HG02642 (cell line): ENCODE results near the gene TBC1D10B.

ENCODE experiments used
- ATAC-seq: cut with Tn5 transposase; IDR thresholded peaks from one replicate; pipeline ENCODE4 v1.9.1; 2021; ENCODE audit warnings: mild to moderate bottlenecking; ENCODE audit not compliant: unreplicated experiment, poor library complexity

Gene TBC1D10B

GRCh38 chr16:30370456-30371247 lies at the start of gene TBC1D10B:
TBC1D10B (minus strand) TSS chr16:30370494; CDS start chr16:30370183, 311 bp downstream.
- peak; percentile 81 for ATAC-seq

GRCh38 chr16:30418350-30419181 lies 48.3 kb upstream of the TBC1D10B start:
- ATAC-seq = no peak

GRCh38 chr16:30417529-30418349 lies 47.4 kb upstream of the TBC1D10B start:
- ATAC-seq = peak; percentile 84

- ATAC-seq = no peak
Observed at GRCh38 chr16:30416624-30417528, 46.6 kb upstream of the TBC1D10B start.

GRCh38 chr16:30416047-30416603 lies 45.8 kb upstream of the TBC1D10B start:
- ATAC-seq = no peak

GRCh38 chr16:30414159-30414558 lies 43.9 kb upstream of the TBC1D10B start:
- no peak for ATAC-seq

GRCh38 chr16:30413112-30413806 lies 43.0 kb upstream of the TBC1D10B start:
- no peak for ATAC-seq

- ATAC-seq = peak; percentile 46
Observed at GRCh38 chr16:30409125-30410060, 39.1 kb upstream of the TBC1D10B start.

- ATAC-seq = no peak
Observed at GRCh38 chr16:30407804-30408534, 37.7 kb upstream of the TBC1D10B start.

GRCh38 chr16:30407102-30407803 lies 37.0 kb upstream of the TBC1D10B start, which contains the start of gene ZNF771:
ZNF771 (plus strand) TSS chr16:30407606; CDS start chr16:30408054, 448 bp downstream.
- peak; percentile 85 for ATAC-seq

GRCh38 chr16:30406795-30407101 lies 36.5 kb upstream of the TBC1D10B start:
- peak; percentile 6 for ATAC-seq

- no peak for ATAC-seq
Observed at GRCh38 chr16:30401768-30402425, 31.6 kb upstream of the TBC1D10B start.

GRCh38 chr16:30399435-30400186 lies 29.3 kb upstream of the TBC1D10B start:
- ATAC-seq = no peak

GRCh38 chr16:30398661-30399434 lies 28.6 kb upstream of the TBC1D10B start:
- ATAC-seq = no peak
